ENCODE measurements around the gene FRMD6.

FRMD6 gene

GRCh38 chr14:51776102-51776894 lies 124.6 kb downstream of the FRMD6 start:
- peak; percentile 8 to 12 for DNase-seq (ENCODE audit: low read depth in 2 of 2)

DNA sequence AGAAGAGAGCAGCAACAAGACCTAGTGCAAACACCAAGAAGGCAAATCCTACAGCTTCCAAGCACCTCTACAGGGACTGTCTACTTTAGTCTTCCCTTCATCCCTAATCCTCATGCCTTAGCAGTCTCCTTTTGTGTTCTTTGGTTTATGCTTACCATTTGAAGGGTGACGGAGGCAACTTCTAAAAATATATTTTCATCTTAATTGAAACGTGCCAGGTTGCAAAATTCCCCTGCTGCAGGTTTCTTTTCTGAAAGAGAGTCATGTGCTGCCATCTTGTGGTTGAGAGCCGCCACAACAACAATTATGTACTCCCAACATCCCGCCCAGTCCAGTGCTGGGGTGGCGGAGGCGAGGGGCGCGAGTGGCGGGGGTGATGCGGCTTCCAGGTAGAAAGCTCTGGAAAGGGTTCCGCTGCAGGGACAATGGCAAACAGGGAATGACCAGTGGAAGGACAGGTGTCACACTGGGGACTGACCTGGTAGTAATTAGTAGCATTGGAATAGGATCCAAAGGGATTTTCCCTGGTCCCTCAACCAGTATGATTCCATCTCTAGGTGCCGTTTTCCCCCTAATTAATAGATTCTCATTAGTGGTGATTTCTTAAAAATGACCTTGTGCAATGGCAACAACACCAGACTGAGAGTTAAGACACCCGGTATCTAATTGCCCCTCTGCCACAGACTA lies 128.4 kb downstream of the FRMD6 start:
- peak; percentile 58 to 64 for DNase-seq (ENCODE audit: low read depth in 2 of 2)

Measured in stimulated activated CD4-positive, alpha-beta T cell treated with anti-CD3 and anti-CD28 coated beads, Interleukin-4, amount 100 ng/mL, for 48 hours (primary cell).